K562 (cell line): ENCODE measurements around the gene CTSF. TPM values are rescaled to one million over a fixed set of nuclear protein-coding genes. Genes with fewer than 3 reads are reported as not detected.
A peak's percentile ranks its signal among the peaks of the same experiment; 100 is the strongest.

Source experiments
- CEBPZ ChIP-seq: fragments of 150-350 bp; IDR thresholded peaks from 2 replicates; pipeline ENCODE4 v1.6.1; 2014; ENCODE audit warnings: low read depth, mild to moderate bottlenecking, low read length, borderline replicate concordance
- CREM ChIP-seq: IDR thresholded peaks from 2 replicates; pipeline ENCODE4 v1.6.1; 2014; ENCODE audit warnings: antibody characterized with exemption, low read depth
- KAT2B ChIP-seq: IDR thresholded peaks from one replicate; pipeline ENCODE4 v1.6.1; 2012; ENCODE audit warnings: low read depth, mild to moderate bottlenecking, control low read depth, inconsistent platforms, low read length, moderate library complexity
- LARP7 ChIP-seq: fragments of 450-650 bp; IDR thresholded peaks from 2 replicates; pipeline ENCODE4 v1.6.1; 2016
- MECOM ChIP-seq: fragments of 250-450 bp; sonication (Bioruptor Pico); IDR thresholded peaks from 2 replicates; pipeline ENCODE4 v1.8.0; 2022; ENCODE audit warnings: inconsistent platforms
- NELFE ChIP-seq: IDR thresholded peaks from 2 replicates; pipeline ENCODE4 v1.6.1; 2011; ENCODE audit warnings: mild to moderate bottlenecking; ENCODE audit not compliant: insufficient read depth, insufficient read length
- RUNX1 ChIP-seq: sonication (generic); IDR thresholded peaks from 2 replicates; pipeline ENCODE4 v1.6.1; 2016; ENCODE audit warnings: antibody characterized with exemption, low read depth
- ZBTB34 ChIP-seq: fragments of 250-450 bp; sonication (Bioruptor Pico); IDR thresholded peaks from 2 replicates; pipeline ENCODE4 v1.8.0; 2021; ENCODE audit warnings: mild to moderate bottlenecking, moderate library complexity
- ZNF174 ChIP-seq: fragments of 250-450 bp; sonication (Bioruptor Pico); IDR thresholded peaks from 2 replicates; pipeline ENCODE4 v1.4.0; 2020; ENCODE audit warnings: mild to moderate bottlenecking
- ZNF280A ChIP-seq: fragments of 450-650 bp; IDR thresholded peaks from 2 replicates; pipeline ENCODE4 v1.6.1; 2018; ENCODE audit warnings: mild to moderate bottlenecking, low read depth; ENCODE audit not compliant: partially characterized antibody
- ZNF41 ChIP-seq: fragments of 250-450 bp; sonication (Bioruptor Pico); conservative IDR thresholded peaks from 2 replicates; pipeline ENCODE4 v1.4.0; 2020; ENCODE audit warnings: mild to moderate bottlenecking
- ZNF707 ChIP-seq: fragments of 250-450 bp; sonication (Bioruptor Pico); conservative IDR thresholded peaks from 2 replicates; pipeline ENCODE4 v1.8.0; 2022; ENCODE audit warnings: inconsistent platforms, mild to moderate bottlenecking, moderate library complexity
- polyA plus RNA-seq, 8 experiments: library from polyadenylated mRNA; depleted of rRNA in 4 of 8; stranded (reverse) in 5 of 8; unstranded in 3 of 8; fragments of >200 nt; fragmentation: Nextera tagmentation in 2 of 8; fragmentation: Illumina TruSeq in 1 of 8; extraction: Ambion mirVana in 2 of 8; extraction: Trizol in 1 of 8; gene quantifications; 2 replicates each; pipeline versions ENCODE4 v1.2.1 to v1.2.3, GENCODE V29; 2011 to 2014; ENCODE audit warnings: inconsistent platforms in 1 of 8, missing spikeins in 1 of 8
- total RNA-seq, 7 experiments: library from RNA; depleted of rRNA in 6 of 7; stranded (reverse); fragments of >200 nt in 6 of 7; fragmentation: Illumina TruSeq in 2 of 7; extraction: Trizol in 2 of 7; gene quantifications; 2 replicates each; pipeline versions ENCODE4 v1.2.1 to v1.2.3, GENCODE V29; 2011 to 2021; ENCODE audit warnings: low replicate concordance in 1 of 7
- TF ChIP-seq, protein P1 (sequence below): sonication (generic); formaldehyde crosslinking; IDR thresholded peaks from 2 replicates; pipeline ENCODE4 v1.8.1; 2023; ENCODE audit warnings: mild to moderate bottlenecking, missing genetic modification reagents
- TF ChIP-seq, protein P2 (sequence below): IDR thresholded peaks from 2 replicates; pipeline ENCODE4 v1.6.1; 2016; ENCODE audit warnings: missing genetic modification characterization, missing compliant biosample characterization

CTSF gene
- total and polyA plus RNA-seq, 9 of the 15 experiments (the other 6 are each of a cell fraction or from before 2014, with no cell fraction given): 0.41 to 10.5 (median 3.8) TPM

DNA sequence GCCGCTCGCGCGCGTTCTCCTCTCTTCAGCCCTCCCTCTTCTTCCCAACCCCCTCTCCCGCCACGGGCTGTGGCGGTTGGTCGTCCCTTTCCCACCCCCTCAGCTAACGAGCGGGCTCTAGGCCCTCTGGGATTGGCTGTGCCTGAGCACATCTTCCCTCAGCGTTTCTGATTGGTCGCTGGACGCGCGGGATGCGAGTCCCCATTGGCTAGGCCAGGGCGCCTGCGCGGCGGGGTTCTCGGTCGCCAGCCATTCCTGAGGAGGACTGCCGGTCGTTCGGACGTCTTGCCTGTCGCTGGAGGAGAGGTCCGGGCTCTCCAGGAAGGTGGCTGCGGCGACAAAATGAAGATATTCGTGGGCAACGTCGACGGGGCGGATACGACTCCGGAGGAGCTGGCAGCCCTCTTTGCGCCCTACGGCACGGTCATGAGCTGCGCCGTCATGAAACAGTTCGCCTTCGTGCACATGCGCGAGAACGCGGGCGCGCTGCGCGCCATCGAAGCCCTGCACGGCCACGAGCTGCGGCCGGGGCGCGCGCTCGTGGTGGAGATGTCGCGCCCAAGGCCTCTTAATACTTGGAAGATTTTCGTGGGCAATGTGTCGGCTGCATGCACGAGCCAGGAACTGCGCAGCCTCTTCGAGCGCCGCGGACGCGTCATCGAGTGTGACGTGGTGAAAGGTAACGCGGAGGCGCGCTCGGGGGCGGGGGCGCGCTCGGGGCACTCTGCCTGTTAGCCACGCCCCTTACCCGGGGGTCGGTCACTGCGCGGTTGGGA, 48.2 kb upstream of the CTSF start, which contains the start of gene RBM14 (continued):
- TF ChIP-seq, protein P1, sequence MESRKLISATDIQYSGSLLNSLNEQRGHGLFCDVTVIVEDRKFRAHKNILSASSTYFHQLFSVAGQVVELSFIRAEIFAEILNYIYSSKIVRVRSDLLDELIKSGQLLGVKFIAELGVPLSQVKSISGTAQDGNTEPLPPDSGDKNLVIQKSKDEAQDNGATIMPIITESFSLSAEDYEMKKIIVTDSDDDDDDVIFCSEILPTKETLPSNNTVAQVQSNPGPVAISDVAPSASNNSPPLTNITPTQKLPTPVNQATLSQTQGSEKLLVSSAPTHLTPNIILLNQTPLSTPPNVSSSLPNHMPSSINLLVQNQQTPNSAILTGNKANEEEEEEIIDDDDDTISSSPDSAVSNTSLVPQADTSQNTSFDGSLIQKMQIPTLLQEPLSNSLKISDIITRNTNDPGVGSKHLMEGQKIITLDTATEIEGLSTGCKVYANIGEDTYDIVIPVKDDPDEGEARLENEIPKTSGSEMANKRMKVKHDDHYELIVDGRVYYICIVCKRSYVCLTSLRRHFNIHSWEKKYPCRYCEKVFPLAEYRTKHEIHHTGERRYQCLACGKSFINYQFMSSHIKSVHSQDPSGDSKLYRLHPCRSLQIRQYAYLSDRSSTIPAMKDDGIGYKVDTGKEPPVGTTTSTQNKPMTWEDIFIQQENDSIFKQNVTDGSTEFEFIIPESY: no peak
- TF ChIP-seq ZNF280A: no peak
- 0 out of 2 replicates have a peak, but pooled peaks have one; percentile 2 for TF ChIP-seq ZNF41
- TF ChIP-seq LARP7: no peak
- TF ChIP-seq ZBTB34 (CRISPR knock-in tag): no peak
- TF ChIP-seq ZNF174 (CRISPR knock-in tag): peak; percentile 7; the same call in 1 of the 2 replicates
- TF ChIP-seq KAT2B: no peak
- TF ChIP-seq MECOM (CRISPR knock-in tag): no peak
- TF ChIP-seq CEBPZ: no peak; the same call in 1 of the 2 replicates
- TF ChIP-seq RUNX1: no peak
- TF ChIP-seq NELFE: no peak
- no peak for TF ChIP-seq ZNF707
- TF ChIP-seq, protein P2, sequence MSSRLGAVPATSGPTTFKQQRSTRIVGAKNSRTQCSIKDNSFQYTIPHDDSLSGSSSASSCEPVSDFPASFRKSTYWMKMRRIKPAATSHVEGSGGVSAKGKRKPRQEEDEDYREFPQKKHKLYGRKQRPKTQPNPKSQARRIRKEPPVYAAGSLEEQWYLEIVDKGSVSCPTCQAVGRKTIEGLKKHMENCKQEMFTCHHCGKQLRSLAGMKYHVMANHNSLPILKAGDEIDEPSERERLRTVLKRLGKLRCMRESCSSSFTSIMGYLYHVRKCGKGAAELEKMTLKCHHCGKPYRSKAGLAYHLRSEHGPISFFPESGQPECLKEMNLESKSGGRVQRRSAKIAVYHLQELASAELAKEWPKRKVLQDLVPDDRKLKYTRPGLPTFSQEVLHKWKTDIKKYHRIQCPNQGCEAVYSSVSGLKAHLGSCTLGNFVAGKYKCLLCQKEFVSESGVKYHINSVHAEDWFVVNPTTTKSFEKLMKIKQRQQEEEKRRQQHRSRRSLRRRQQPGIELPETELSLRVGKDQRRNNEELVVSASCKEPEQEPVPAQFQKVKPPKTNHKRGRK (tag): no peak
- TF ChIP-seq CREM: peak; percentile 92
